Activated CD8-positive, alpha-beta memory T cell treated with anti-CD3 and anti-CD28 coated beads, Interleukin-2, amount 50 U/mL, for 48 hours (primary cell): ENCODE data around the gene BCORL1.

ENCODE experiments used
- DNase-seq: peaks from one replicate; pipeline ENCODE4 v3.0.0-alpha.2; 2020

Gene BCORL1

GRCh38 chrX:129963729-129964128 lies 18.7 kb upstream of the BCORL1 start:
- no peak for DNase-seq

- DNase-seq, result no peak
These were observed 17.3 kb upstream of the BCORL1 start for GRCh38 chrX:129965166-129965565.

GRCh38 chrX:129968968-129969367 lies 13.5 kb upstream of the BCORL1 start:
- no peak for DNase-seq

GRCh38 chrX:129976441-129976840 lies 6.0 kb upstream of the BCORL1 start:
- DNase-seq, result no peak

GRCh38 chrX:129979207-129979920 lies 3.1 kb upstream of the BCORL1 start:
- no peak for DNase-seq

- DNase-seq, result peak; percentile 57
These were observed 2.4 kb upstream of the BCORL1 start for GRCh38 chrX:129980001-129980401.

- DNase-seq, result peak; percentile 57
These were observed 1.8 kb upstream of the BCORL1 start for GRCh38 chrX:129980540-129981199.

- DNase-seq, result no peak
These were observed 1.3 kb upstream of the BCORL1 start for GRCh38 chrX:129981200-129981553.

- no peak for DNase-seq
These were observed 609 bp upstream of the BCORL1 start for GRCh38 chrX:129981752-129982299.

- DNase-seq, result peak; percentile 51
These were observed 1.2 kb downstream of the BCORL1 start for GRCh38 chrX:129983575-129984110.

GRCh38 chrX:129984111-129984958 lies 1.9 kb downstream of the BCORL1 start:
- peak; percentile 59 for DNase-seq

- DNase-seq, result no peak
These were observed 5.4 kb downstream of the BCORL1 start for GRCh38 chrX:129987871-129988270.

GRCh38 chrX:129992181-129992580 lies 9.7 kb downstream of the BCORL1 start:
- no peak for DNase-seq

GRCh38 chrX:129996120-129996519 lies 13.7 kb downstream of the BCORL1 start:
- DNase-seq, result no peak

- DNase-seq, result no peak
These were observed 14.7 kb downstream of the BCORL1 start for GRCh38 chrX:129997086-129997485.

GRCh38 chrX:129998021-129998420 lies 15.6 kb downstream of the BCORL1 start:
- no peak for DNase-seq

- no peak for DNase-seq
These were observed 19.5 kb downstream of the BCORL1 start for GRCh38 chrX:130001893-130002292.

GRCh38 chrX:130002541-130002940 lies 20.1 kb downstream of the BCORL1 start:
- no peak for DNase-seq

- DNase-seq, result no peak
These were observed 22.8 kb downstream of the BCORL1 start for GRCh38 chrX:130005089-130005807.

GRCh38 chrX:130009658-130010223 lies 27.3 kb downstream of the BCORL1 start:
- DNase-seq, result no peak

- no peak for DNase-seq
These were observed 30.2 kb downstream of the BCORL1 start for GRCh38 chrX:130012683-130013082.

GRCh38 chrX:130013661-130014060 lies 31.2 kb downstream of the BCORL1 start:
- DNase-seq, result no peak
